Measurements from ENCODE around the gene CREB3L2. TPM values are rescaled to one million over a fixed set of nuclear protein-coding genes. Genes with fewer than 3 reads are reported as not detected.

The CREB3L2 gene
- polyA plus RNA-seq, 3 donors = 6.9 to 12.9 (median 11.9) TPM

GRCh38 chr7:137895301-137896221 lies 106.3 kb downstream of the CREB3L2 start:
- Histone ChIP-seq H3K27me3 (ENCODE audit: control insufficient read depth in 2 of 2, insufficient read depth in 2 of 2, low read length in 2 of 2) (no peaks in the 10 kb centered on the region), H3K79me2 (ENCODE audit: insufficient read depth, low read length) (no peaks in the 10 kb centered on the region), H3K36me3 (replicated peaks in 1 of 2; ENCODE audit: control insufficient read depth in 1 of 2, insufficient read depth in 2 of 2, low read length in 2 of 2) (peaks cover 43 to 80% of the 10 kb centered on the region in 2 donors), H4K20me1 (ENCODE audit: insufficient read depth, low read length) (no peaks in the 10 kb centered on the region), H3K9me3 (replicated peaks in 1 of 2; ENCODE audit: control insufficient read depth in 1 of 2, insufficient read depth in 1 of 2, low read length in 2 of 2) (no peaks in the 10 kb centered on the region), H3K4me3 (replicated peaks in 1 of 3; ENCODE audit: low read depth in 2 of 3, low read length in 3 of 3) (no peak overlapping the region), H3K4me1 (ENCODE audit: control insufficient read depth in 1 of 2, insufficient read depth in 2 of 2, low read length in 2 of 2) (peaks cover 11 to 22% of the 10 kb centered on the region in 2 donors), H3K4me2 (replicated peaks; ENCODE audit: extremely low read depth, low read length, poor library complexity, severe bottlenecking) (no peak overlapping the region), H3K9ac (ENCODE audit: insufficient read depth, low read length, poor library complexity, severe bottlenecking) (no peak overlapping the region), H3K27ac (ENCODE audit: low read depth in 1 of 2, low read length in 2 of 2) (no peak overlapping the region), H2AFZ (ENCODE audit: insufficient read depth, low read depth, low read length, poor library complexity, severe bottlenecking) (no peak overlapping the region)
- intact Hi-C loops (cut with micrococcal nuclease) = loop anchor here in 1 of 2 donors (10.0 kb wide), 1 partner anchor 231 kb away; no protein-coding TSS in a partner anchor
- peaks cover 72 to 84% of the 10 kb centered on the region in 2 donors for H3K36me3 Mint-ChIP-seq
- no peak overlapping the region for H3K4me3 Mint-ChIP-seq
- H3K4me1 Mint-ChIP-seq = peaks cover 25% of the 10 kb centered on the region
- H3K27ac Mint-ChIP-seq = peak overlapping the region in 3 of 7 donors; percentile 6 to 31 (median 15)
- no peak for TF ChIP-seq CTCF (IDR thresholded peaks at IDR 0.05)
- no peak for DNase-seq
- peaks cover 0 to 2% (median 0%) of the 10 kb centered on the region in 7 donors for H3K9me3 Mint-ChIP-seq
- WGBS (ENCODE audit: insufficient coverage) = no CpG with 5 or more reads among the region's 8 CpGs
- H3K27me3 Mint-ChIP-seq (ENCODE audit: low read depth in 3 of 3) = no peaks in the 10 kb centered on the region

GRCh38 chr7:137893143-137893742 lies 108.6 kb downstream of the CREB3L2 start:
- H3K27me3 Mint-ChIP-seq (ENCODE audit: low read depth in 3 of 3) = no peaks in the 10 kb centered on the region
- no peaks in the 10 kb centered on the region for H3K27me3 ChIP-seq (ENCODE audit: control insufficient read depth in 2 of 2, insufficient read depth in 2 of 2, low read length in 2 of 2)
- no peak overlapping the region for H3K4me2 ChIP-seq (replicated peaks; ENCODE audit: extremely low read depth, low read length, poor library complexity, severe bottlenecking)
- no peak for TF ChIP-seq CTCF (IDR thresholded peaks at IDR 0.05)
- intact Hi-C loops (cut with micrococcal nuclease) = loop anchor here in 1 of 2 donors (10.0 kb wide), 1 partner anchor 228 kb away; no protein-coding TSS in a partner anchor
- peaks cover 44 to 96% of the 10 kb centered on the region in 2 donors for H3K36me3 ChIP-seq (replicated peaks in 1 of 2; ENCODE audit: control insufficient read depth in 1 of 2, insufficient read depth in 2 of 2, low read length in 2 of 2)
- H3K9ac ChIP-seq (ENCODE audit: insufficient read depth, low read length, poor library complexity, severe bottlenecking) = no peak overlapping the region
- peak overlapping the region in 1 of 7 donors; percentile 2 for H3K27ac Mint-ChIP-seq
- H3K27ac ChIP-seq (ENCODE audit: low read depth in 1 of 2, low read length in 2 of 2) = no peak overlapping the region
- DNase-seq = no peak
- no peaks in the 10 kb centered on the region for H3K9me3 ChIP-seq (replicated peaks in 1 of 2; ENCODE audit: control insufficient read depth in 1 of 2, insufficient read depth in 1 of 2, low read length in 2 of 2)
- peaks cover 70 to 93% of the 10 kb centered on the region in 2 donors for H3K36me3 Mint-ChIP-seq
- no peak overlapping the region for H3K4me3 Mint-ChIP-seq
- H3K79me2 ChIP-seq (ENCODE audit: insufficient read depth, low read length) = no peaks in the 10 kb centered on the region
- peaks cover 0 to 4% of the 10 kb centered on the region in 2 donors for H3K4me1 ChIP-seq (ENCODE audit: control insufficient read depth in 1 of 2, insufficient read depth in 2 of 2, low read length in 2 of 2)
- H3K4me1 Mint-ChIP-seq = peaks cover 7% of the 10 kb centered on the region
- no peak overlapping the region for H3K4me3 ChIP-seq (replicated peaks in 1 of 3; ENCODE audit: low read depth in 2 of 3, low read length in 3 of 3)
- H2AFZ ChIP-seq (ENCODE audit: insufficient read depth, low read depth, low read length, poor library complexity, severe bottlenecking) = no peak overlapping the region
- no peaks in the 10 kb centered on the region for H4K20me1 ChIP-seq (ENCODE audit: insufficient read depth, low read length)
- no peaks in the 10 kb centered on the region for H3K9me3 Mint-ChIP-seq

Data from CD14-positive monocyte (primary cell).